DMS153 treated with DMSO at 0.1 percent for 48 hours (cell line): ENCODE measurements around the gene PPP1R26.
"Not testable (repeated sequence)": the region's sequence is repeated elsewhere in the genome, so short reads cannot be mapped to it uniquely, and the experiment has no call there.

Source experiments
- DNase-seq: peaks from one replicate; lab custom pipeline; 2025; ENCODE audit not compliant: unreplicated experiment; lab: John Stamatoyannopoulos, UW

PPP1R26 gene

GRCh38 chr9:135479469-135480052 is at the start of gene PPP1R26:
PPP1R26 (plus strand) TSS chr9:135479782; CDS start chr9:135484511, 4,729 bp downstream.
- DNase-seq, result no peak

GRCh38 chr9:135437259-135437658 is 42.3 kb upstream of the PPP1R26 start:
- no peak for DNase-seq

- not testable (repeated sequence) for DNase-seq
These were observed 41.9 kb upstream of the PPP1R26 start for GRCh38 chr9:135437696-135438095.

GRCh38 chr9:135438581-135439232 is 40.9 kb upstream of the PPP1R26 start:
- not testable (repeated sequence) for DNase-seq

GRCh38 chr9:135439514-135439913 is 40.1 kb upstream of the PPP1R26 start:
- not testable (repeated sequence) for DNase-seq

GRCh38 chr9:135439916-135440315 is 39.7 kb upstream of the PPP1R26 start:
- no peak for DNase-seq

GRCh38 chr9:135440620-135441019 is 39.0 kb upstream of the PPP1R26 start:
- DNase-seq, result no peak

- not testable (repeated sequence) for DNase-seq
These were observed 38.2 kb upstream of the PPP1R26 start for GRCh38 chr9:135441105-135442071.

- no peak for DNase-seq
These were observed 37.5 kb upstream of the PPP1R26 start for GRCh38 chr9:135442075-135442474.

GRCh38 chr9:135443797-135444425 is 35.7 kb upstream of the PPP1R26 start:
- DNase-seq, result no peak

GRCh38 chr9:135447126-135447525 is 32.5 kb upstream of the PPP1R26 start:
- no peak for DNase-seq

- DNase-seq, result no peak
These were observed 30.9 kb upstream of the PPP1R26 start for GRCh38 chr9:135448663-135449100.

- not testable (repeated sequence) for DNase-seq
These were observed 30.1 kb upstream of the PPP1R26 start for GRCh38 chr9:135449532-135449931.

- DNase-seq, result no peak
These were observed 28.6 kb upstream of the PPP1R26 start for GRCh38 chr9:135450956-135451355.

- not testable (repeated sequence) for DNase-seq
These were observed 27.7 kb upstream of the PPP1R26 start for GRCh38 chr9:135451909-135452308.

GRCh38 chr9:135454737-135455136 is 24.8 kb upstream of the PPP1R26 start:
- DNase-seq, result no peak

GRCh38 chr9:135455401-135456030 is 24.1 kb upstream of the PPP1R26 start:
- DNase-seq, result no peak

GRCh38 chr9:135456436-135457104 is 23.0 kb upstream of the PPP1R26 start:
- no peak for DNase-seq

GRCh38 chr9:135458478-135458877 is 21.1 kb upstream of the PPP1R26 start:
- DNase-seq, result not testable (repeated sequence)

- no peak for DNase-seq
These were observed 17.6 kb upstream of the PPP1R26 start for GRCh38 chr9:135461936-135462335.
